ENCODE results near the gene CAVIN2. TPM values are rescaled to one million over a fixed set of nuclear protein-coding genes. Genes with fewer than 3 reads are reported as not detected.

The CAVIN2 gene
- total RNA-seq, 2 experiments from 2014 or later = 0.14 to 0.16 TPM

- no peaks in the 10 kb centered on the region for H3K27me3 ChIP-seq (ENCODE audit: control insufficient read depth in 1 of 2, insufficient read depth in 2 of 2, low read length in 2 of 2)
- H3K9me3 Mint-ChIP-seq = no peaks in the 10 kb centered on the region
- ATAC-seq (ENCODE audit: poor library complexity) (no peak), DNase-seq (no peak)
- no peak overlapping the region for H3K4me3 Mint-ChIP-seq
- H3K4me1 Mint-ChIP-seq (ENCODE audit: low read depth) = no peaks in the 10 kb centered on the region
- H3K27ac ChIP-seq (ENCODE audit: low read depth in 1 of 2, low read length in 2 of 2) = no peak overlapping the region
- CTCF ChIA-PET = no interaction called here
- peaks cover 12% of the 10 kb centered on the region for H3K27me3 Mint-ChIP-seq
- H3K4me1 ChIP-seq (ENCODE audit: insufficient read depth, low read length) = no peaks in the 10 kb centered on the region
- peaks cover 0 to 3% of the 10 kb centered on the region in 2 experiments for H3K9me3 ChIP-seq (ENCODE audit: control insufficient read depth in 1 of 2, insufficient read depth in 1 of 2, low read length in 2 of 2)
- H3K27ac Mint-ChIP-seq = no peak overlapping the region
- no peaks in the 10 kb centered on the region for H3K36me3 ChIP-seq (ENCODE audit: insufficient read depth, low read length)
- no peaks in the 10 kb centered on the region for H3K36me3 Mint-ChIP-seq (ENCODE audit: low read depth)
- POLR2A ChIA-PET = no interaction called here
- no peak for TF ChIP-seq CTCF (IDR thresholded peaks at IDR 0.05)
- intact Hi-C loops (cut with DNase I, micrococcal nuclease) = no loop called here
- no peak overlapping the region for H3K4me3 ChIP-seq (ENCODE audit: low read length)
Measured at GRCh38 chr2:191832668-191833067, 14.2 kb downstream of the CAVIN2 start.

GRCh38 chr2:191831410-191831994, 15.4 kb downstream of the CAVIN2 start:
- TF ChIP-seq CTCF (IDR thresholded peaks at IDR 0.05) = no peak
- Mint-ChIP-seq H3K9me3 (no peaks in the 10 kb centered on the region), H3K27me3 (peaks cover 5% of the 10 kb centered on the region), H3K36me3 (ENCODE audit: low read depth) (no peaks in the 10 kb centered on the region), H3K4me3 (no peak overlapping the region), H3K4me1 (ENCODE audit: low read depth) (no peaks in the 10 kb centered on the region), H3K27ac (no peak overlapping the region)
- Histone ChIP-seq H3K27me3 (ENCODE audit: control insufficient read depth in 1 of 2, insufficient read depth in 2 of 2, low read length in 2 of 2) (no peaks in the 10 kb centered on the region), H3K9me3 (ENCODE audit: control insufficient read depth in 1 of 2, insufficient read depth in 1 of 2, low read length in 2 of 2) (peaks cover 0 to 3% of the 10 kb centered on the region in 2 experiments), H3K27ac (ENCODE audit: low read depth in 1 of 2, low read length in 2 of 2) (no peak overlapping the region), H3K4me3 (ENCODE audit: low read length) (no peak overlapping the region), H3K4me1 (ENCODE audit: insufficient read depth, low read length) (no peaks in the 10 kb centered on the region), H3K36me3 (ENCODE audit: insufficient read depth, low read length) (no peaks in the 10 kb centered on the region)
- ATAC-seq (ENCODE audit: poor library complexity) (no peak), DNase-seq (no peak)
- CTCF ChIA-PET = interaction anchor here (0.7 to 0.9 kb wide), 2 partner anchors 73 to 125 kb away, joined by 3 read pairs; no protein-coding TSS in a partner anchor
- POLR2A ChIA-PET = no interaction called here
- intact Hi-C loops (cut with DNase I, micrococcal nuclease) = no loop called here

- DNase-seq (no peak), ATAC-seq (ENCODE audit: poor library complexity) (no peak)
- intact Hi-C loops (cut with DNase I, micrococcal nuclease) = no loop called here
- Histone ChIP-seq H3K9me3 (ENCODE audit: control insufficient read depth in 1 of 2, insufficient read depth in 1 of 2, low read length in 2 of 2) (no peaks in the 10 kb centered on the region), H3K4me3 (ENCODE audit: low read length) (no peak overlapping the region), H3K27me3 (ENCODE audit: control insufficient read depth in 1 of 2, insufficient read depth in 2 of 2, low read length in 2 of 2) (peaks cover 0 to 11% of the 10 kb centered on the region in 2 experiments), H3K27ac (ENCODE audit: low read depth in 1 of 2, low read length in 2 of 2) (no peak overlapping the region), H3K36me3 (ENCODE audit: insufficient read depth, low read length) (no peaks in the 10 kb centered on the region), H3K4me1 (ENCODE audit: insufficient read depth, low read length) (no peaks in the 10 kb centered on the region)
- no peak overlapping the region for H3K4me3 Mint-ChIP-seq
- no peaks in the 10 kb centered on the region for H3K9me3 Mint-ChIP-seq
- H3K4me1 Mint-ChIP-seq (ENCODE audit: low read depth) = no peaks in the 10 kb centered on the region
- peaks cover 15% of the 10 kb centered on the region for H3K27me3 Mint-ChIP-seq
- POLR2A ChIA-PET = no interaction called here
- no peaks in the 10 kb centered on the region for H3K36me3 Mint-ChIP-seq (ENCODE audit: low read depth)
- no peak for TF ChIP-seq CTCF (IDR thresholded peaks at IDR 0.05)
- no peak overlapping the region for H3K27ac Mint-ChIP-seq
- CTCF ChIA-PET = interaction anchor here (0.7 kb wide), 1 partner anchor 258 kb away, joined by 4 read pairs; no protein-coding TSS in a partner anchor
Measured at GRCh38 chr2:191824398-191824797, 22.5 kb downstream of the CAVIN2 start.
